Measurements from ENCODE around the gene NEURL1B.

- TF ChIP-seq CTCF (IDR thresholded peaks at IDR 0.05) (no peak), EZH2 (IDR thresholded peaks at IDR 0.05; ENCODE audit: borderline replicate concordance, insufficient read depth, low read depth, low read length, poor library complexity, severe bottlenecking) (no peak)
Measured at GRCh38 chr5:172683264-172683644, 42.2 kb downstream of the NEURL1B start.

All from B cell (primary cell).